ENCODE results near the gene FGFBP1.
A peak's percentile ranks its signal among the peaks of the same experiment; 100 is the strongest.

FGFBP1 gene

DNA sequence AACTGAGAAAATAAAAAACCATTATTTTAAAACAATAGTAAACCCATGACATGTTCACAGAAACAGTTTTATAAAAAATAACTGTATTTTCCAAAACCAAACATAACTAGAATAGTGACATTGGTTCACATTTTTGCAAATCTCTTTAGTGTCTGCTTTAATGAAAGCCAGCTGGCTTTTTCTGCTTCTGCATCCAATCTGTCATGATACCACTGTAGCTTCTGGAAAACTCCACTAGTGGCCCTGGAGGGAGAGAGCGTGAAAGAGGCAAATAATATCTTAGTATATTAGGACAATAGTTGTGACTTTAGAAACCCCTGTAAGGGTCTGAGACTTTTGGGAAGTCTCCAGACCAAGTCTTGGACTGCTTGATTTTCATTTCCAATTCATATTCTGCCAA lies 31.1 kb downstream of the FGFBP1 start:
- DNase-seq (ENCODE audit: low read depth): no peak
- TF ChIP-seq, protein P1, sequence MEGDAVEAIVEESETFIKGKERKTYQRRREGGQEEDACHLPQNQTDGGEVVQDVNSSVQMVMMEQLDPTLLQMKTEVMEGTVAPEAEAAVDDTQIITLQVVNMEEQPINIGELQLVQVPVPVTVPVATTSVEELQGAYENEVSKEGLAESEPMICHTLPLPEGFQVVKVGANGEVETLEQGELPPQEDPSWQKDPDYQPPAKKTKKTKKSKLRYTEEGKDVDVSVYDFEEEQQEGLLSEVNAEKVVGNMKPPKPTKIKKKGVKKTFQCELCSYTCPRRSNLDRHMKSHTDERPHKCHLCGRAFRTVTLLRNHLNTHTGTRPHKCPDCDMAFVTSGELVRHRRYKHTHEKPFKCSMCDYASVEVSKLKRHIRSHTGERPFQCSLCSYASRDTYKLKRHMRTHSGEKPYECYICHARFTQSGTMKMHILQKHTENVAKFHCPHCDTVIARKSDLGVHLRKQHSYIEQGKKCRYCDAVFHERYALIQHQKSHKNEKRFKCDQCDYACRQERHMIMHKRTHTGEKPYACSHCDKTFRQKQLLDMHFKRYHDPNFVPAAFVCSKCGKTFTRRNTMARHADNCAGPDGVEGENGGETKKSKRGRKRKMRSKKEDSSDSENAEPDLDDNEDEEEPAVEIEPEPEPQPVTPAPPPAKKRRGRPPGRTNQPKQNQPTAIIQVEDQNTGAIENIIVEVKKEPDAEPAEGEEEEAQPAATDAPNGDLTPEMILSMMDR (IDR thresholded peaks at IDR 0.05; ENCODE audit: insufficient read depth, low read depth, low read length, missing control alignments): no peak
- H3K4me3 ChIP-seq (ENCODE audit: low read length): no peak overlapping the region

DNA sequence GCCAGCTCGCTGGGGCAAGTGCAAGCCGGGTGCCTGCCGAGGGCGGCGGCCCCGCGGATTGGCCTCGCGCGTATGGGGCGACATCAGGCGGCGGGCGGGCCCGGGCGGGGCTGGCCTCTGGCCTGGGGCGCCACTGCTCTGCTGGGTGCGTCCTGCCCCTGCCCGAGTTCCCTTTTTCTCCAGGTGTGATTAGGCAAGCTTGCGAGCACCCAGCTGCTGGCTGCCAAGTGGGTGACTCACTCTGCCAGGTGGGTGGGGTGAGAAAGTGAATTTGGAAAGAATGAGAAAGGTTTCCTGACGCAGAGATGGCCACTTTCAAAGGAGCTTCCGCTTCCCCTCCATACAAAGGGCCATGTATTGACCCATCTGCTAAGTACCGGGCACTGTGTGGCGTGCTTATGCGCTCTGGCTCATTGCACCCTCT lies 32.5 kb downstream of the FGFBP1 start:
- peak; percentile 100 for DNase-seq (ENCODE audit: low read depth)

DNA sequence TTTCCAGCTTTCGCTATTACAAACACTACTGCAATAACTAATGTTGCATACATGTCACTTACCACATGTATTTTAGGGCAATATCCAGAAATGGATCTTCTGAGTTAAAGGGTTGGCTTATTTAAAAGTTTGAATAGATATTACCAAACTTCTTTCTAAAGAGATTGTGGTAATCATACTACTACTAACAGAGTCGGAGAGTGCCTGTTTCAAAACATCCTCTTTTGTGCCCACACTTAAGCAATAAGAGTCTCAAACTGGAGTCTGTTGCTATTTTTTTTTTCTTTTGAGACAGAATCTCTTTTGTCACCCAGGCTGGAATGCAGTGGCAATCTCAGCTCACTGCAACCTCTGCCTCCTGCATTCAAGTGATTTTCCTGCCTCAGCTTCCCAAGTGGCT lies 35.8 kb downstream of the FGFBP1 start:
- TF ChIP-seq, protein P1 (IDR thresholded peaks at IDR 0.05; ENCODE audit: insufficient read depth, low read depth, low read length, missing control alignments): no peak
- no peak overlapping the region for H3K4me3 ChIP-seq (ENCODE audit: low read length)
- no peak for DNase-seq (ENCODE audit: low read depth)

More for the DNA sequence above, 32.5 kb downstream of the FGFBP1 start:
- H3K4me3 ChIP-seq (ENCODE audit: low read length): no peak overlapping the region
- TF ChIP-seq, protein P1 (IDR thresholded peaks at IDR 0.05; ENCODE audit: insufficient read depth, low read depth, low read length, missing control alignments): no peak

DNA sequence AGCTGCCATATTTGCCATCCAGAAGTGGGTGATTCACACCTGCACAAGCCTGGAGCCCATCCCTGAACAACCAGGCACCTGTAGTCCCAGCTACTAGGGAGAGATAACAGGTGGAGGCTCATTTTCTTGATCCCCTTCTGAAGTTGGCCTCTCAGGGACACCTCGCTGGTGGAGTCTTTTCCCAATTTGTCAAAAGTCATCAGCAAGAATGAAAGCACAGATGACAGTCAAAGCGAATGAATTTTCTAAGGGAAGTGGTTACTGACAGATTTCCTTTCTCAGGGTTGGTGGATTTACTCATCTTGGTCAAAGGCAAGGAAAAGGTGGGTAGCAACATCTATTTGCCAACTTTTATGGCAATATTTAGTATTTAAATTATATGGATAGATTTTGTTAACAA lies 36.5 kb downstream of the FGFBP1 start:
- H3K4me3 ChIP-seq (ENCODE audit: low read length): no peak overlapping the region
- DNase-seq (ENCODE audit: low read depth): peak; percentile 43
- TF ChIP-seq, protein P1 (IDR thresholded peaks at IDR 0.05; ENCODE audit: insufficient read depth, low read depth, low read length, missing control alignments): no peak

DNA sequence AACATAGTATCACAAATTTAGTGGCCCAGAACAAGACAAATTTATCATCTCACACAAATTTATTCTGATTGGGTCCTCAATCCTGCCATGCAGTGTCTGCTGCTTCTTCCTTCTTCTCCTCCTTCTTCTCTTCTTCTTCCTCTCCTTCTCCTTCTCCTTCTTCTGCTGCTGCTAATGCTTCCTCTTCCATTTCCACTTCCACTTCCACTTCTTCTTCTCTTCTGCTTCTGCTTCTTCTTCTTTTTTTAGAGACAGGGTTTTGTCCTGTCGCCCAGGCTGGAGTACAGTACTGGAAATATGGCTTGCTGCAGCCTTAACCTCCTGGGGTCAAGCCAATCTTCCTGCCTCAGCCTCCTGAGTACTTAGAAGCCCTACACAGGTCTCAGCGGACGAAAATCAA lies 37.5 kb downstream of the FGFBP1 start:
- no peak overlapping the region for H3K4me3 ChIP-seq (ENCODE audit: low read length)
- DNase-seq (ENCODE audit: low read depth): no peak
- TF ChIP-seq, protein P1 (IDR thresholded peaks at IDR 0.05; ENCODE audit: insufficient read depth, low read depth, low read length, missing control alignments): no peak

DNA sequence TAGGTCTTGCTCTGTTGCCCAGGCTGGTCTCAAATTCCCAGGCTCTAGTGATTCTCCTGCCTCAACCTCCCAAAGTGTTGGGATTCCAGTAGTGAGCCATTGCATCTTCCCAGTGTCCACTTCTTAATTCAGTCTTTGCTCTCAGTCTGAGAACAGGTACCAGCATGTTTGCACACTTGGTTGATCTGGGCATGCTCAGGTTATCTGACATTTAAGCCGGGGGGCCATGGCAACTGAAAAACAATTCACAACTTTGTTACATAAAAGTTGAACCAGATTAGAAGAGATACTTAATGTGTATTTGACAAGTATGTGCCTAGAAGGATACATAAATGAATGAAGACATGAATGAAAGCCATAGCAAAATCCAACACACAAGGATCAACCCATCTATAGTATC lies 39.0 kb downstream of the FGFBP1 start:
- TF ChIP-seq, protein P1 (IDR thresholded peaks at IDR 0.05; ENCODE audit: insufficient read depth, low read depth, low read length, missing control alignments): no peak
- H3K4me3 ChIP-seq (ENCODE audit: low read length): no peak overlapping the region
- no peak for DNase-seq (ENCODE audit: low read depth)

DNA sequence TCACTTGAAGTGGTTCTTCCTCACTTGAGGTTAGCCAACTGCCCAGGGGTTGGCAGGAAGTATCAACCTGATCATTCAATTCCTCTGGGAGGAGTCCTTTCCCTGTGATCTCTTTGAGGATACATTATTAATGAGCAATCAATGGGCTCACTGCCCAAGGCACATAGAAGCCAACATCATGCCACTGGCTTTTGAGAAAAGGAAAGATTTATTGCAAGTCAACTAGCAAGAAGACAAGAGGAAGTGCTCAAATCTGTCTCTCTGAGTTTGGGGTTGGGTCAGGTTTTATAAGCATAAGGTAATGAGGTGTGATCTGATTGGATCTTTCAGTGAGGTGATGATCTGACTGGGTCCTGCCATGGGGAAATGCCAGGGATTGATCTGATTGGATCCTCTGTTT lies 39.6 kb downstream of the FGFBP1 start:
- DNase-seq (ENCODE audit: low read depth): no peak
- H3K4me3 ChIP-seq (ENCODE audit: low read length): no peak overlapping the region
- TF ChIP-seq, protein P1 (IDR thresholded peaks at IDR 0.05; ENCODE audit: insufficient read depth, low read depth, low read length, missing control alignments): no peak

Measured in epithelial cell of esophagus (primary cell).